ENCODE results near the gene CBARP. TPM values are rescaled to one million over a fixed set of nuclear protein-coding genes. Genes with fewer than 3 reads are reported as not detected.

The CBARP gene
- total and polyA plus RNA-seq, 2 of the 13 experiments (the other 11 are each of a cell fraction or from before 2014, with no cell fraction given), result 1.2 to 1.4 TPM

DNA sequence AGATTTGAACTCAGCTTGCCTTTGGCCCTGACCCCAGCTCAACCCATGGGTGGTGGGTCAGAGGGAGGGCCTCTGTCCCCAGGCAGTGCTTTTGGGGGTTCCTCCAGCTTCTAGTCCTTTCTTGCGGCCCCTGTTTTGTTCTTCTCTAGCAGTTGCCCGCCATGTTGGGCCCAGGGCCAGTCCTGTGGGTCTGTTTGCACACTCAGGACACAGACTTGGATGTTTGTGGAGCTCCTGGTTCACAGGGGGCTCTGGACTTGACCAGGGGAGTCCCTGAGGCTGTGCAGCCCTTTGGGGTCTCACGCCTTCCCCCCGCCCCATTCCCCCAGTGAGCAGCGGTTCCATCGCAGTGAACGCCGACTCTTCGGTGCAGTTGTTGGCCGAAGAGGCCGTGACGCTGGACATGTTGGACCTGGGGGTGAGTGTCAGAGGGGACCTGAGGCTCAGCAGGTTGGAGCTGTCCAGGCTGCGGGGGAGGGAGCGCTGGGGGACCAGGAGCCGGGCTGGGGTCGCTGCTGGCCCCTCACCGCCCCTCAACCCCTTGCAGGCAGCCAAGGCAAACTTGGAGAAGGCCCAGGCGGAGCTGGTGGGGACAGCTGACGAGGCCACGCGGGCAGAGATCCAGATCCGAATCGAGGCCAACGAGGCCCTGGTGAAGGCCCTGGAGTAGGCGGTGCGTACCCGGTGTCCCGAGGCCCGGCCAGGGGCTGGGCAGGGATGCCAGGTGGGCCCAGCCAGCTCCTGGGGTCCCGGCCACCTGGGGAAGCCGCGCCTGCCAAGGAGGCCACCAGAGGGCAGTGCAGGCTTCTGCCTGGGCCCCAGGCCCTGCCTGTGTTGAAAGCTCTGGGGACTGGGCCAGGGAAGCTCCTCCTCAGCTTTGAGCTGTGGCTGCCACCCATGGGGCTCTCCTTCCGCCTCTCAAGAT is 6.2 kb upstream of the CBARP start (continued):
- TF ChIP-seq ZNF367 (CRISPR knock-in tag; IDR thresholded peaks at IDR 0.05; ENCODE audit: borderline replicate concordance) (no peak), MLLT10 (CRISPR knock-in tag; IDR thresholded peaks at IDR 0.05) (no peak), AGO2 (optimal IDR thresholded peaks at IDR 0.05; ENCODE audit: low read depth, low read length) (peak; percentile 78), ZBTB8A (CRISPR knock-in tag; IDR thresholded peaks at IDR 0.05; ENCODE audit: borderline replicate concordance, low read depth) (no peak), NKX3-1 (CRISPR knock-in tag; IDR thresholded peaks at IDR 0.05) (no peak; the same call in 1 of the 2 replicates), MZF1 (CRISPR knock-in tag; IDR thresholded peaks at IDR 0.05; ENCODE audit: borderline replicate concordance) (no peak), ZNF724P (CRISPR knock-in tag; IDR thresholded peaks at IDR 0.05; ENCODE audit: borderline replicate concordance) (no peak), KLF15 (CRISPR knock-in tag; IDR thresholded peaks at IDR 0.05; ENCODE audit: borderline replicate concordance) (peak; percentile 19; the same call in 1 of the 2 replicates), RFX5 (IDR thresholded peaks at IDR 0.05; ENCODE audit: low read depth, low read length) (no peak), SMARCE1 (IDR thresholded peaks at IDR 0.05; ENCODE audit: borderline replicate concordance) (no peak), ZNF879 (CRISPR knock-in tag; IDR thresholded peaks at IDR 0.05) (no peak)
- TF ChIP-seq, protein P1, sequence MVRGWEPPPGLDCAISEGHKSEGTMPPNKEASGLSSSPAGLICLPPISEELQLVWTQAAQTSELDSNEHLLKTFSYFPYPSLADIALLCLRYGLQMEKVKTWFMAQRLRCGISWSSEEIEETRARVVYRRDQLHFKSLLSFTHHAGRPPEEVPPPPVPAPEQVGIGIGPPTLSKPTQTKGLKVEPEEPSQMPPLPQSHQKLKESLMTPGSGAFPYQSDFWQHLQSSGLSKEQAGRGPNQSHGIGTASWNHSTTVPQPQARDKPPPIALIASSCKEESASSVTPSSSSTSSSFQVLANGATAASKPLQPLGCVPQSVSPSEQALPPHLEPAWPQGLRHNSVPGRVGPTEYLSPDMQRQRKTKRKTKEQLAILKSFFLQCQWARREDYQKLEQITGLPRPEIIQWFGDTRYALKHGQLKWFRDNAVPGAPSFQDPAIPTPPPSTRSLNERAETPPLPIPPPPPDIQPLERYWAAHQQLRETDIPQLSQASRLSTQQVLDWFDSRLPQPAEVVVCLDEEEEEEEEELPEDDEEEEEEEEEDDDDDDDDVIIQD (CRISPR knock-in tag; IDR thresholded peaks at IDR 0.05; ENCODE audit: low read depth), result no peak
- TF ChIP-seq, protein P2, sequence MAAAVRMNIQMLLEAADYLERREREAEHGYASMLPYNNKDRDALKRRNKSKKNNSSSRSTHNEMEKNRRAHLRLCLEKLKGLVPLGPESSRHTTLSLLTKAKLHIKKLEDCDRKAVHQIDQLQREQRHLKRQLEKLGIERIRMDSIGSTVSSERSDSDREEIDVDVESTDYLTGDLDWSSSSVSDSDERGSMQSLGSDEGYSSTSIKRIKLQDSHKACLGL (CRISPR knock-in tag; IDR thresholded peaks at IDR 0.05), result no peak
- TF ChIP-seq, protein P3, sequence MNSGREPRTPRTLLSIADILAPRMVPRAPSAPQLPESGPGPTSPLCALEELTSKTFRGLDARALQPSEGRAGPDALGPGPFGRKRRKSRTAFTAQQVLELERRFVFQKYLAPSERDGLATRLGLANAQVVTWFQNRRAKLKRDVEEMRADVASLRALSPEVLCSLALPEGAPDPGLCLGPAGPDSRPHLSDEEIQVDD (CRISPR knock-in tag; IDR thresholded peaks at IDR 0.05; ENCODE audit: borderline replicate concordance), result no peak
- TF ChIP-seq, protein P4, sequence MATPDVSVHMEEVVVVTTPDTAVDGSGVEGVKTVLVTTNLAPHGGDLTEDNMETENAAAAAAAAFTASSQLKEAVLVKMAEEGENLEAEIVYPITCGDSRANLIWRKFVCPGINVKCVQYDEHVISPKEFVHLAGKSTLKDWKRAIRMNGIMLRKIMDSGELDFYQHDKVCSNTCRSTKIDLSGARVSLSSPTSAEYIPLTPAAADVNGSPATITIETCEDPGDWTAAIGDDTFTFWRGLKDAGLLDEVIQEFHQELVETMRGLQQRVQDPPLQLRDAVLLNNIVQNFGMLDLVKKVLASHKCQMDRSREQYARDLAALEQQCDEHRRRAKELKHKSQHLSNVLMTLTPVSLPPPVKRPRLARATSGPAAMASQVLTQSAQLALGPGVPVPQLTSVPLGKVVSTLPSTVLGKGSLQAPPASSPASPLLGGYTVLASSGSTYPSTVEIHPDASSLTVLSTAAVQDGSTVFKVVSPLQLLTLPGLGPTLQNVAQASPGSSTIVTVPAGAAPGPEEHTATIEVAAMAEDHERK (CRISPR knock-in tag; IDR thresholded peaks at IDR 0.05; ENCODE audit: low read depth), result no peak
- TF ChIP-seq, protein P5, sequence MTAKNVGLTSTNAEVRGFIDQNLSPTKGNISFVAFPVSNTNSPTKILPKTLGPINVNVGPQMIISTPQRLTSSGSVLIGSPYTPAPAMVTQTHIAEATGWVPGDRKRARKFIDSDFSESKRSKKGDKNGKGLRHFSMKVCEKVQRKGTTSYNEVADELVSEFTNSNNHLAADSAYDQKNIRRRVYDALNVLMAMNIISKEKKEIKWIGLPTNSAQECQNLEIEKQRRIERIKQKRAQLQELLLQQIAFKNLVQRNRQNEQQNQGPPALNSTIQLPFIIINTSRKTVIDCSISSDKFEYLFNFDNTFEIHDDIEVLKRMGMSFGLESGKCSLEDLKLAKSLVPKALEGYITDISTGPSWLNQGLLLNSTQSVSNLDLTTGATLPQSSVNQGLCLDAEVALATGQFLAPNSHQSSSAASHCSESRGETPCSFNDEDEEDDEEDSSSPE (CRISPR knock-in tag; IDR thresholded peaks at IDR 0.05), result no peak
- TF ChIP-seq, protein P6, sequence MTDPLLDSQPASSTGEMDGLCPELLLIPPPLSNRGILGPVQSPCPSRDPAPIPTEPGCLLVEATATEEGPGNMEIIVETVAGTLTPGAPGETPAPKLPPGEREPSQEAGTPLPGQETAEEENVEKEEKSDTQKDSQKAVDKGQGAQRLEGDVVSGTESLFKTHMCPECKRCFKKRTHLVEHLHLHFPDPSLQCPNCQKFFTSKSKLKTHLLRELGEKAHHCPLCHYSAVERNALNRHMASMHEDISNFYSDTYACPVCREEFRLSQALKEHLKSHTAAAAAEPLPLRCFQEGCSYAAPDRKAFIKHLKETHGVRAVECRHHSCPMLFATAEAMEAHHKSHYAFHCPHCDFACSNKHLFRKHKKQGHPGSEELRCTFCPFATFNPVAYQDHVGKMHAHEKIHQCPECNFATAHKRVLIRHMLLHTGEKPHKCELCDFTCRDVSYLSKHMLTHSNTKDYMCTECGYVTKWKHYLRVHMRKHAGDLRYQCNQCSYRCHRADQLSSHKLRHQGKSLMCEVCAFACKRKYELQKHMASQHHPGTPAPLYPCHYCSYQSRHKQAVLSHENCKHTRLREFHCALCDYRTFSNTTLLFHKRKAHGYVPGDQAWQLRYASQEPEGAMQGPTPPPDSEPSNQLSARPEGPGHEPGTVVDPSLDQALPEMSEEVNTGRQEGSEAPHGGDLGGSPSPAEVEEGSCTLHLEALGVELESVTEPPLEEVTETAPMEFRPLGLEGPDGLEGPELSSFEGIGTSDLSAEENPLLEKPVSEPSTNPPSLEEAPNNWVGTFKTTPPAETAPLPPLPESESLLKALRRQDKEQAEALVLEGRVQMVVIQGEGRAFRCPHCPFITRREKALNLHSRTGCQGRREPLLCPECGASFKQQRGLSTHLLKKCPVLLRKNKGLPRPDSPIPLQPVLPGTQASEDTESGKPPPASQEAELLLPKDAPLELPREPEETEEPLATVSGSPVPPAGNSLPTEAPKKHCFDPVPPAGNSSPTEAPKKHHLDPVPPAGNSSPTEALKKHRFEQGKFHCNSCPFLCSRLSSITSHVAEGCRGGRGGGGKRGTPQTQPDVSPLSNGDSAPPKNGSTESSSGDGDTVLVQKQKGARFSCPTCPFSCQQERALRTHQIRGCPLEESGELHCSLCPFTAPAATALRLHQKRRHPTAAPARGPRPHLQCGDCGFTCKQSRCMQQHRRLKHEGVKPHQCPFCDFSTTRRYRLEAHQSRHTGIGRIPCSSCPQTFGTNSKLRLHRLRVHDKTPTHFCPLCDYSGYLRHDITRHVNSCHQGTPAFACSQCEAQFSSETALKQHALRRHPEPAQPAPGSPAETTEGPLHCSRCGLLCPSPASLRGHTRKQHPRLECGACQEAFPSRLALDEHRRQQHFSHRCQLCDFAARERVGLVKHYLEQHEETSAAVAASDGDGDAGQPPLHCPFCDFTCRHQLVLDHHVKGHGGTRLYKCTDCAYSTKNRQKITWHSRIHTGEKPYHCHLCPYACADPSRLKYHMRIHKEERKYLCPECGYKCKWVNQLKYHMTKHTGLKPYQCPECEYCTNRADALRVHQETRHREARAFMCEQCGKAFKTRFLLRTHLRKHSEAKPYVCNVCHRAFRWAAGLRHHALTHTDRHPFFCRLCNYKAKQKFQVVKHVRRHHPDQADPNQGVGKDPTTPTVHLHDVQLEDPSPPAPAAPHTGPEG (CRISPR knock-in tag; IDR thresholded peaks at IDR 0.05), result no peak
